ENCODE results near the gene RASSF3. TPM values are rescaled to one million over a fixed set of nuclear protein-coding genes. Genes with fewer than 3 reads are reported as not detected.

The RASSF3 gene
- total and polyA plus RNA-seq, 9 donors, result 18.2 to 64.5 (median 33.3) TPM

GRCh38 chr12:64669270-64669842 lies 59.1 kb downstream of the RASSF3 start:
- Histone ChIP-seq H3K27me3 (no peaks in the 10 kb centered on the region), H3K4me1 (ENCODE audit: insufficient read depth) (peaks cover 34% of the 10 kb centered on the region), H3K9me3 (no peaks in the 10 kb centered on the region), H3K36me3 (no peaks in the 10 kb centered on the region), H3K27ac (peak overlapping the region; percentile 48 to 62), H3K4me3 (no peak overlapping the region)
- intact Hi-C loops (cut with DNase I), result loop anchor here in 1 of 4 donors (10.0 kb wide), 1 partner anchor 55 kb away; the partner anchor contains the start of gene RASSF3
- 8 to 16% (median 13%) methylated on average over 10 of the region's 10 CpGs for WGBS, 3 donors
- peak; percentile 50 to 78 (median 69) for DNase-seq
- TF ChIP-seq POLR2A (IDR thresholded peaks at IDR 0.05), result no peak
- no peak for TF ChIP-seq EP300 (IDR thresholded peaks at IDR 0.05)
- no peak for TF ChIP-seq CTCF (IDR thresholded peaks at IDR 0.05)

GRCh38 chr12:64670019-64670418 lies 59.7 kb downstream of the RASSF3 start:
- Histone ChIP-seq H3K4me3 (no peak overlapping the region), H3K27ac (peak overlapping the region in 1 of 2 donors; percentile 62), H3K27me3 (no peaks in the 10 kb centered on the region), H3K4me1 (ENCODE audit: insufficient read depth) (peaks cover 34% of the 10 kb centered on the region), H3K36me3 (no peaks in the 10 kb centered on the region), H3K9me3 (no peaks in the 10 kb centered on the region)
- 10 to 32% (median 17%) methylated on average over 4 of the region's 4 CpGs for WGBS, 3 donors
- TF ChIP-seq EP300 (IDR thresholded peaks at IDR 0.05) (no peak), CTCF (IDR thresholded peaks at IDR 0.05) (peak in 2 of 3 donors; percentile 16 to 27), POLR2A (IDR thresholded peaks at IDR 0.05) (no peak)
- intact Hi-C loops (cut with DNase I), result loop anchor here in 1 of 4 donors (10.0 kb wide), 1 partner anchor 55 kb away; the partner anchor contains the start of gene RASSF3
- no peak for DNase-seq

GRCh38 chr12:64670919-64671639 lies 60.8 kb downstream of the RASSF3 start:
- H3K4me1 ChIP-seq (ENCODE audit: insufficient read depth), result peaks cover 34% of the 10 kb centered on the region
- H3K4me3 ChIP-seq, result no peak overlapping the region
- TF ChIP-seq POLR2A (IDR thresholded peaks at IDR 0.05) (no peak), EP300 (IDR thresholded peaks at IDR 0.05) (no peak), CTCF (IDR thresholded peaks at IDR 0.05) (no peak)
- intact Hi-C loops (cut with DNase I), result loop anchor here in 1 of 4 donors (10.0 kb wide), 1 partner anchor 56 kb away; the partner anchor contains the start of gene RASSF3
- peak in 1 of 5 donors; percentile 38 for DNase-seq
- H3K36me3 ChIP-seq, result no peaks in the 10 kb centered on the region
- WGBS, 3 donors, result 64 to 73% (median 65%) methylated on average over 8 of the region's 8 CpGs
- peak overlapping the region in 1 of 2 donors; percentile 71 for H3K27ac ChIP-seq
- H3K27me3 ChIP-seq, result no peaks in the 10 kb centered on the region
- H3K9me3 ChIP-seq, result no peaks in the 10 kb centered on the region

GRCh38 chr12:64671681-64672080 lies 61.4 kb downstream of the RASSF3 start:
- H3K9me3 ChIP-seq, result no peaks in the 10 kb centered on the region
- no peak overlapping the region for H3K4me3 ChIP-seq
- TF ChIP-seq EP300 (IDR thresholded peaks at IDR 0.05) (no peak), POLR2A (IDR thresholded peaks at IDR 0.05) (no peak), CTCF (IDR thresholded peaks at IDR 0.05) (no peak)
- no peaks in the 10 kb centered on the region for H3K36me3 ChIP-seq
- WGBS, 3 donors, result 68 to 87% (median 80%) methylated on average over 4 of the region's 4 CpGs
- H3K4me1 ChIP-seq (ENCODE audit: insufficient read depth), result peaks cover 31% of the 10 kb centered on the region
- intact Hi-C loops (cut with DNase I), result loop anchor here in 1 of 4 donors (10.0 kb wide), 1 partner anchor 57 kb away; the partner anchor contains the start of gene RASSF3
- DNase-seq, result no peak
- H3K27me3 ChIP-seq, result no peaks in the 10 kb centered on the region
- peak overlapping the region in 1 of 2 donors; percentile 71 for H3K27ac ChIP-seq
